GM12801 (cell line): Measurements from ENCODE around the gene EYS.

ENCODE experiments used
- TF ChIP-seq, protein P1 (sequence below): IDR thresholded peaks from one replicate; pipeline ENCODE4 v1.5.1; 2011; ENCODE audit warnings: control low read depth; ENCODE audit not compliant: insufficient read length; ENCODE audit errors: extremely low read depth

The EYS gene

DNA sequence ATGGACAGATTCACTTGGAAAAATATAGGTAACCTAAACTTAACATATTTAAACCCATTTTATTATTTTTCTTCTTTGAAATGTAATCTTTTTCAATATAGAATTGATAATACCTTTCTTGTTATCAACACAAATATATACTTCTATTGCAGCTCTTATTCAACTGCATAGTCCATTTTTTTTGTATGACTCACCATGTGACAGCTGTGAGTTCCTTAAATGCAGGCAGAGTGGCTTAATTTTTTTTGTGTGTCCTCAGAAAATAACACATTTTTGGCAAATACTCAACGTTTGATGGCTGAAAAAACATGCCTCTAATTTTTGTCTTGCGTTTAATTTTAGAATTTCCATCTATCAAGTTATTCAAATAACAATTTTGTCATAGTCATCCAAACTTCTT lies 1616.7 kb downstream of the EYS start:
- TF ChIP-seq, protein P1, sequence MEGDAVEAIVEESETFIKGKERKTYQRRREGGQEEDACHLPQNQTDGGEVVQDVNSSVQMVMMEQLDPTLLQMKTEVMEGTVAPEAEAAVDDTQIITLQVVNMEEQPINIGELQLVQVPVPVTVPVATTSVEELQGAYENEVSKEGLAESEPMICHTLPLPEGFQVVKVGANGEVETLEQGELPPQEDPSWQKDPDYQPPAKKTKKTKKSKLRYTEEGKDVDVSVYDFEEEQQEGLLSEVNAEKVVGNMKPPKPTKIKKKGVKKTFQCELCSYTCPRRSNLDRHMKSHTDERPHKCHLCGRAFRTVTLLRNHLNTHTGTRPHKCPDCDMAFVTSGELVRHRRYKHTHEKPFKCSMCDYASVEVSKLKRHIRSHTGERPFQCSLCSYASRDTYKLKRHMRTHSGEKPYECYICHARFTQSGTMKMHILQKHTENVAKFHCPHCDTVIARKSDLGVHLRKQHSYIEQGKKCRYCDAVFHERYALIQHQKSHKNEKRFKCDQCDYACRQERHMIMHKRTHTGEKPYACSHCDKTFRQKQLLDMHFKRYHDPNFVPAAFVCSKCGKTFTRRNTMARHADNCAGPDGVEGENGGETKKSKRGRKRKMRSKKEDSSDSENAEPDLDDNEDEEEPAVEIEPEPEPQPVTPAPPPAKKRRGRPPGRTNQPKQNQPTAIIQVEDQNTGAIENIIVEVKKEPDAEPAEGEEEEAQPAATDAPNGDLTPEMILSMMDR: no peak

DNA sequence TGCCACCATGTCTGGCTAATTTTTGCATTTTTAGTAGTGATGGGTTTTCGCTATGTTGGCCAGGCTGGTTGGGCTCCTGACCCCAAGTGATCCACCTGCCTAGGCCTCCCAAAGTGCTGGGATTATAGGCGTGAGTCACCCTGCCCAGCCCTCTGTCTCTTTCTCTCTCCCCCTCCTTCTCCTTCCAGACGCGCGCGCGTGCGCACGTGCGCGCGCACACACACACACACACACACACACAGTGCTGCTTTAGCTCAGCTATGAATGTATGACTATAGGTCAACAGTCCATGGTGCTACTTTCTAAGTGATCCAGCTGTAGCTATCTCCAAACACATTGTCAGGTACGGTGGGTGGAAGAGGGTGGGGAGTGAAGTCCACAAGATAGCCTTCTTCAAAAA lies 1621.9 kb downstream of the EYS start:
- TF ChIP-seq, protein P1: no peak

DNA sequence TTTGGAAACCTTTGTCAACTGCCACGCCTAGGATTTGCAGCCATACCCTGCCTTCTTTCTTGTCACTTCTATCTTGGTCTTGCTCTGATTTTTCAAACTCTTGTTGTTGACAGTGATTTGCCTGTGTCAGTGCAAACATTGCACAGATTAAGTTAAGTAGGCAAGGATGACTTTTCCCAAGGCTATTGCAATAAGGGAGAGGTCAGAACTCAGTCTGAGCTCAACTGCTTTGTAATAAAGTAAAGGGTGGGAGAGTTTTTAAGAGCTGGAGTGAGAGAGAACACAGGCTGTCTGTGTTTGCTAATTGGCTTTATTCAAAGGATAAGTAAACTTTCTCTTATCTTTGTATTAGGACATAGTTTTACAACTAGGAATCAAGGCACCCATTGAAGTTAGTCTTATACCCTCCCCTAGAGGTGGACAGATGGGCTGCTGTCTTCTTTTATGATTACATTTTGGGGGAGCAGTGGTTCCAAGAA lies 1622.8 kb downstream of the EYS start:
- TF ChIP-seq, protein P1: no peak

DNA sequence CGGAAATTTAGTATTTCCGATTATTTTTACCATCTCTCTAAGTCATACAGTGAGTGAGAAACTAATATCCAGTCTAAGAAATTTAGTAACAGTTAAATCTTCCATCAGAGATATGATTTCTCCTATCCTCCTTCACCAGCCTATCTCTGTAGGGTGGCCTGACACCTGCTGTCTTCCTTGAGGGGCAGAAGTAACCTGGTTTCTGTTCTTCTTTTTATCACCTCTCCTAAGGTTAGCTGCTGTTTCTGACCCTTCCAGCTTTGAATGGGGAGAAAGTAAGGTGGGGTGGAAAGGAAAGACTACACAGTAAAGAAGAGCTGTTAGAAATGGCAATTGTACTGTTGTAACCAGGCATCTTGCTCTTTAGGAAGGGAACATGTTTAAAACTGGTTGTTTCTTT lies 1623.8 kb downstream of the EYS start:
- TF ChIP-seq, protein P1: no peak

DNA sequence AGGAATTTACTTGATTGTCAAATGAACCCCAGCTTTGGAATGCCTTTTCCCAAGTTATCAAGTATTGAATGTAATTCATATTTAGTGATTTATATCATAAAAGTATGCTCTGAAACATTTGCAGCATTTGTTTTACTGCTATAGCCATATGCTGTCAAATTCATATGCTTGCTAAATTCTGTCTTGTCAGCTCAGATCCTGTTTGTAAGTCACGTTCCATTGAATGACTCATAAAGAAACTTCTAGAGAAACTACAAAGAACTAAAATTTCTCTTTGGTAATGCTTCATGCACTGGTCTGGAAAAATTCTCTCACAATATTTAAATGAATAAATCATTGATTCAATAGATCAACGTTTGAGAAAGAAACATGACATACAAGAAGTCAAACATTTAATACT lies 1625.6 kb downstream of the EYS start:
- TF ChIP-seq, protein P1: no peak

DNA sequence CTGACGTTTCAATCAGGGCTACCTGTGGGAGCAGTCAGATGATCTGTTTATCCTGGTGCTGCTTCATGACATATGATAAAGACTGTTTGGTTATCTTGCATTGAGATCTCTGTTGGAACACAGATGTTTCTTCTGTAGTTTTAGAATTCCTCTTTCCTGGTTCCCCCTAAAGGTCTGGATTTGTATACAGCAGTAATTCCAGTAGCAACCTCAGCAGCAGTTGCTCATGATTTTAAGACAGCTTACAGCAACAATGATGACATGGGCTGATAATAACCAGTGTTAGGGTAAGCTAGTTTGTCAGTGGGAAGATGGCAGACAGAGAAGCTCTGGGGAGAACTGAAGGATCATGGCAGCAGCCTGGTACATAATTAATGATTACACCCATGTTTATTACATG lies 1632.0 kb downstream of the EYS start:
- TF ChIP-seq, protein P1: no peak

DNA sequence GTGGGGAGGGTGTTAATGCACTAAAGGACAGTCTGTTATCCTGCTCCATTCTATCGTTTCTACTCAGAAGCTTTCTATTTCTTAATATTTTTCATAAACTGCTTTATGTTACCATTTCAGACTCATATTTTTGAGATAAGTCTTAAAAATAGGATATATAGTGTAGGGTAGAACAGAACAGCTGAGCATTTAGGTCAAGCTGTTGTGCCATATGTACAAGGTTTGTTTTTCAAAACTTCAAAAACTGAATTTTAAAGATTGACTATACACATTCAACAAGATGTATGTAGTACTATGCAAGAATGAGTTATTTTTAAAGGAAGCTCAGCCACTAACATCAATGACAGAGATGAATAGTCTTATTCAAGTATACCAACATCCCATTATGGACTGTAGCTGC lies 1634.3 kb downstream of the EYS start:
- TF ChIP-seq, protein P1: no peak

DNA sequence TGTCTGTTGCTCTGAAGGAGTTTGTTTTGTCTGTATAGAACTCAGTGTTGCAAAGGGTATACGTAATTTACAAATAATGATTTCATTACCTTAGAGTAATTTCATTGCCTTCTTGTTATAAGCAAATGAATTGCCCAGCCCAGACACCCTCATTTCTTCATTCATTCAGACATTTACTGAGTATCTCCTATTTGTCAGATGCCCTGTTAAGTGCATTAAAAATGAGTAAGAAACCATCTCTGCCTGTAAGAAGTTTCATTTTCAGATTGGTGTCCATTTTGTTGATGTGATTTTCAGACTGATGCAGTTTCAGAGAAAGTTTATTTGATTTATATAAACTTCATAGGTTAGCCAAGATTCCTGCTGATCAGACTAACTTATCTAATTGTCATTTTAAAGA lies 1642.1 kb downstream of the EYS start:
- TF ChIP-seq, protein P1: no peak
